HG02938 (cell line): ENCODE data around the gene SCN2B.

ENCODE experiments used
- ATAC-seq: cut with Tn5 transposase; IDR thresholded peaks from one replicate; pipeline ENCODE4 v1.9.1; 2021; ENCODE audit warnings: mild to moderate bottlenecking, moderate library complexity; ENCODE audit not compliant: unreplicated experiment

SCN2B gene

GRCh38 chr11:118135796-118136165 is 40.7 kb downstream of the SCN2B start:
- ATAC-seq, result no peak

GRCh38 chr11:118135051-118135795 is 41.2 kb downstream of the SCN2B start:
- no peak for ATAC-seq

GRCh38 chr11:118133816-118134215 is 42.6 kb downstream of the SCN2B start:
- no peak for ATAC-seq

- no peak for ATAC-seq
Observed at GRCh38 chr11:118132385-118133151, 43.9 kb downstream of the SCN2B start.

GRCh38 chr11:118129471-118130172 is 46.8 kb downstream of the SCN2B start:
- no peak for ATAC-seq

- no peak for ATAC-seq
Observed at GRCh38 chr11:118128721-118129470, 47.5 kb downstream of the SCN2B start.

- ATAC-seq, result no peak
Observed at GRCh38 chr11:118128310-118128709, 48.1 kb downstream of the SCN2B start.

- ATAC-seq, result no peak
Observed at GRCh38 chr11:118126082-118126838, 50.2 kb downstream of the SCN2B start.

- no peak for ATAC-seq
Observed at GRCh38 chr11:118124929-118125535, 51.4 kb downstream of the SCN2B start.

- no peak for ATAC-seq
Observed at GRCh38 chr11:118120793-118121192, 55.6 kb downstream of the SCN2B start.

GRCh38 chr11:118117790-118118601 is 58.4 kb downstream of the SCN2B start:
- ATAC-seq, result no peak

- no peak for ATAC-seq
Observed at GRCh38 chr11:118115048-118115447, 61.4 kb downstream of the SCN2B start.

- ATAC-seq, result no peak
Observed at GRCh38 chr11:118114266-118114665, 62.2 kb downstream of the SCN2B start.

GRCh38 chr11:118112711-118113430 is 63.6 kb downstream of the SCN2B start:
- ATAC-seq, result no peak
